IMR-90 (cell line): ENCODE results near the gene TIGD3. TPM values are rescaled to one million over a fixed set of nuclear protein-coding genes. Genes with fewer than 3 reads are reported as not detected.

Source experiments
- ATAC-seq: fragments of 200-7000 bp; cut with Tn5 transposase; 2 replicates; pipeline ENCODE4 v1.9.1; 2020; ENCODE audit warnings: low read depth, mild to moderate bottlenecking, moderate library complexity
- BruUV-seq: library from RNA; stranded (reverse); fragments of 400-500 nt; replicated peaks from 2 replicates; lab custom pipeline; 2021; lab: Mats Ljungman, UMichigan
- CTCF ChIA-PET: fragments of 300-600 bp; formaldehyde crosslinking; extraction: SDS; loops from one replicate; lab custom pipeline; 2021; ENCODE audit warnings: antibody characterized with exemption; lab: Yijun Ruan, JAX
- POLR2A ChIA-PET: fragments of 300-600 bp; sonication (Branson Sonifier 250); formaldehyde crosslinking; loops from one replicate; lab custom pipeline; 2022; ENCODE audit warnings: antibody characterized with exemption; ENCODE audit not compliant: unreplicated experiment; lab: Charles Lee
- DNase-seq: peaks from one replicate; pipeline ENCODE4 v3.0.0; 2013
- H2AFZ ChIP-seq: replicated peaks from 2 replicates; pipeline ENCODE3; 2013; ENCODE audit warnings: low read length, mild to moderate bottlenecking; ENCODE audit not compliant: poor library complexity
- H2AK5ac ChIP-seq: 2 replicates; pipeline ENCODE4 v1.6.1; 2013; ENCODE audit warnings: low read depth, low read length, inconsistent platforms
- H2AK9ac ChIP-seq: replicated peaks from 2 replicates; pipeline ENCODE3; 2013; ENCODE audit warnings: mild to moderate bottlenecking, low read depth, low read length, moderate library complexity; ENCODE audit not compliant: poor library complexity
- H2BK120ac ChIP-seq: 2 replicates; pipeline ENCODE4 v1.6.1; 2013; ENCODE audit warnings: low read depth, low read length, inconsistent platforms
- H2BK15ac ChIP-seq: 3 replicates; pipeline ENCODE4 v1.6.1; 2013; ENCODE audit warnings: low read depth, low read length, inconsistent platforms
- H2BK20ac ChIP-seq: 2 replicates; pipeline ENCODE4 v1.6.1; 2013; ENCODE audit warnings: low read depth, mild to moderate bottlenecking, inconsistent platforms, low read length, moderate library complexity
- H2BK5ac ChIP-seq: 2 replicates; pipeline ENCODE4 v1.6.1; 2013; ENCODE audit warnings: mild to moderate bottlenecking, low read depth, low read length, inconsistent platforms; ENCODE audit not compliant: poor library complexity, severe bottlenecking
- H3K14ac ChIP-seq: replicated peaks from 2 replicates; pipeline ENCODE4 v1.6.1; 2013; ENCODE audit warnings: low read depth, low read length, inconsistent platforms
- H3K18ac ChIP-seq: 2 replicates; pipeline ENCODE4 v1.6.1; 2013; ENCODE audit warnings: low read depth, low read length, control low read depth
- H3K23ac ChIP-seq: 2 replicates; pipeline ENCODE4 v1.6.1; 2013; ENCODE audit warnings: low read depth, low read length, inconsistent platforms
- H3K27ac ChIP-seq: 2 replicates; pipeline ENCODE4 v1.5.1; 2013; ENCODE audit warnings: mild to moderate bottlenecking, control low read depth, low read length; ENCODE audit not compliant: insufficient read depth
- H3K27me3 ChIP-seq: 2 replicates; pipeline ENCODE4 v1.6.1; 2013; ENCODE audit warnings: low read length; ENCODE audit not compliant: control insufficient read depth, insufficient read depth
- H3K36me3 ChIP-seq: 2 replicates; pipeline ENCODE4 v1.6.1; 2013; ENCODE audit warnings: low read length, mixed read lengths; ENCODE audit not compliant: control insufficient read depth, insufficient read depth
- H3K4ac ChIP-seq: 2 replicates; pipeline ENCODE4 v1.6.1; 2013; ENCODE audit warnings: low read depth, low read length, inconsistent platforms
- H3K4me1 ChIP-seq: 2 replicates; pipeline ENCODE4 v1.6.1; 2013; ENCODE audit warnings: low read length, mixed read lengths; ENCODE audit not compliant: control insufficient read depth, insufficient read depth
- H3K4me2 ChIP-seq: 2 replicates; pipeline ENCODE4 v1.6.1; 2013; ENCODE audit warnings: low read depth, mild to moderate bottlenecking, control low read depth, low read length, moderate library complexity
- H3K4me3 ChIP-seq: 2 replicates; pipeline ENCODE4 v1.5.1; 2013; ENCODE audit warnings: low read depth, mild to moderate bottlenecking, control low read depth, low read length, moderate library complexity; ENCODE audit not compliant: insufficient read depth
- H3K56ac ChIP-seq: 2 replicates; pipeline ENCODE4 v1.6.1; 2013; ENCODE audit warnings: low read length, inconsistent platforms; ENCODE audit not compliant: insufficient read depth; ENCODE audit errors: extremely low read depth
- H3K79me1 ChIP-seq, 2 experiments: 2 replicates each; pipeline ENCODE4 v1.6.1; 2013; ENCODE audit warnings: low read length in 2 of 2, inconsistent platforms in 1 of 2, low read depth in 1 of 2
- H3K9ac ChIP-seq: 2 replicates; pipeline ENCODE4 v1.6.1; 2013; ENCODE audit warnings: low read depth, low read length, control low read depth
- H3K9me1 ChIP-seq: 2 replicates; pipeline ENCODE4 v1.6.1; 2013; ENCODE audit warnings: low read length, inconsistent platforms; ENCODE audit not compliant: insufficient read depth
- H3K9me3 ChIP-seq: 2 replicates; pipeline ENCODE4 v1.6.1; 2013; ENCODE audit warnings: low read length; ENCODE audit not compliant: control insufficient read depth, insufficient read depth
- H4K20me1 ChIP-seq: 2 replicates; pipeline ENCODE4 v1.6.1; 2013; ENCODE audit warnings: low read length, inconsistent platforms; ENCODE audit not compliant: insufficient read depth
- H4K5ac ChIP-seq: 2 replicates; pipeline ENCODE4 v1.6.1; 2013; ENCODE audit warnings: mild to moderate bottlenecking, low read depth, low read length, control low read depth
- H4K8ac ChIP-seq, 2 experiments: 2 replicates each; pipeline ENCODE4 v1.6.1; 2013; ENCODE audit warnings: low read depth in 2 of 2, low read length in 2 of 2, control low read depth in 1 of 2, inconsistent platforms in 1 of 2
- H4K91ac ChIP-seq: 2 replicates; pipeline ENCODE4 v1.6.1; 2013; ENCODE audit warnings: low read depth, low read length, inconsistent platforms; ENCODE audit not compliant: insufficient read depth
- BHLHE40 ChIP-seq: fragments of 150-350 bp; IDR thresholded peaks from 2 replicates; pipeline ENCODE4 v1.6.1; 2016; ENCODE audit warnings: mild to moderate bottlenecking, low read depth, low read length
- CEBPB ChIP-seq: IDR thresholded peaks from 2 replicates; pipeline ENCODE4 v1.6.1; 2012; ENCODE audit warnings: low read depth, low read length, improper control_type of control experiment
- CHD1 ChIP-seq: IDR thresholded peaks from 2 replicates; pipeline ENCODE4 v1.6.1; 2012; ENCODE audit warnings: low read depth, low read length, improper control_type of control experiment
- FOS ChIP-seq: fragments of 150-350 bp; IDR thresholded peaks from 2 replicates; pipeline ENCODE4 v1.6.1; 2016; ENCODE audit warnings: low read depth, low read length
- MAFK ChIP-seq: IDR thresholded peaks from 2 replicates; pipeline ENCODE4 v1.6.1; 2012; ENCODE audit warnings: low read depth, low read length, improper control_type of control experiment
- MAZ ChIP-seq: IDR thresholded peaks from 2 replicates; pipeline ENCODE4 v1.6.1; 2012; ENCODE audit warnings: low read depth, mild to moderate bottlenecking, low read length, improper control_type of control experiment, moderate library complexity, borderline replicate concordance
- MXI1 ChIP-seq: IDR thresholded peaks from 2 replicates; pipeline ENCODE4 v1.6.1; 2012; ENCODE audit warnings: low read depth, mild to moderate bottlenecking, low read length, moderate library complexity, borderline replicate concordance
- NFE2L2 ChIP-seq: fragments of 150-350 bp; IDR thresholded peaks from 2 replicates; pipeline ENCODE4 v1.6.1; 2016; ENCODE audit warnings: low read depth, mild to moderate bottlenecking, low read length
- POLR2A ChIP-seq: IDR thresholded peaks from 2 replicates; pipeline ENCODE4 v1.6.1; 2012; ENCODE audit warnings: mild to moderate bottlenecking, low read depth, low read length
- RAD21 ChIP-seq: IDR thresholded peaks from 2 replicates; pipeline ENCODE4 v1.6.1; 2012; ENCODE audit warnings: low read length, improper control_type of control experiment
- RCOR1 ChIP-seq: IDR thresholded peaks from 2 replicates; pipeline ENCODE4 v1.6.1; 2012; ENCODE audit warnings: mild to moderate bottlenecking, low read length, improper control_type of control experiment; ENCODE audit not compliant: insufficient replicate concordance
- RFX5 ChIP-seq: IDR thresholded peaks from 2 replicates; pipeline ENCODE4 v1.8.0; 2012; ENCODE audit warnings: low read depth, mild to moderate bottlenecking, low read length, moderate library complexity
- SMC3 ChIP-seq: fragments of 150-350 bp; IDR thresholded peaks from 2 replicates; pipeline ENCODE4 v1.6.1; 2016; ENCODE audit warnings: low read depth, mild to moderate bottlenecking, antibody characterized with exemption, low read length, moderate library complexity
- WGBS, 2 experiments: methylation state at CpG; one replicate each; pipeline versions ENCODE4 v1.1.5 to v1.1.7; 2013; ENCODE audit warnings: missing lambda C conversion rate in 2 of 2; ENCODE audit not compliant: insufficient read length in 1 of 2; ENCODE audit errors: extremely low coverage in 2 of 2; 5-methylcytosine and 5-hydroxymethylcytosine counted together
- dilution Hi-C: fragments of 300-500 bp; cut with HindIII; formaldehyde crosslinking; loops from one replicate; pipeline ENCODE4 v1.14.3; 2018; ENCODE audit warnings: low sequenced_read_pairs; ENCODE audit not compliant: unreplicated experiment
- in situ Hi-C: fragments of 300-500 bp; cut with MboI; formaldehyde crosslinking; loops from 3 replicates; pipeline ENCODE4 v1.14.3; 2019; ENCODE audit warnings: low sequenced_read_pairs, inconsistent platforms, mixed read lengths
- intact Hi-C: fragments of 100-400 bp; cut with micrococcal nuclease; formaldehyde crosslinking; loops from 2 replicates; pipeline ENCODE4 v1.10.0; 2022
- polyA plus RNA-seq, 3 experiments: library from polyadenylated mRNA; depleted of rRNA; stranded (reverse); fragments of >200 nt; gene quantifications; 2 replicates each; pipeline ENCODE4 v1.2.3, GENCODE V29; 2012; ENCODE audit warnings: low replicate concordance in 1 of 3
- total RNA-seq: library from RNA; depleted of rRNA; stranded (reverse); fragments of >200 nt; gene quantifications from 2 replicates; pipeline ENCODE4 v1.2.3, GENCODE V29; 2012
- TF ChIP-seq, protein P1 (sequence below): fragments of 150-350 bp; IDR thresholded peaks from 2 replicates; pipeline ENCODE4 v1.6.1; 2016; ENCODE audit warnings: low read depth, mild to moderate bottlenecking, low read length, moderate library complexity, borderline replicate concordance
- TF ChIP-seq, protein P2 (sequence below): fragments of 150-350 bp; IDR thresholded peaks from 2 replicates; pipeline ENCODE4 v1.6.1; 2017; ENCODE audit warnings: mild to moderate bottlenecking, antibody characterized with exemption, low read length, low read depth
- TF ChIP-seq, protein P3 (sequence below): conservative IDR thresholded peaks from 2 replicates; pipeline ENCODE4 v1.5.1; 2012; ENCODE audit warnings: mild to moderate bottlenecking, low read depth, low read length, improper control_type of control experiment

TIGD3 gene
- total and polyA plus RNA-seq, 2 of the 4 experiments (the other 2 are of a cell fraction), result 0.12 TPM; not detected in 1

DNA sequence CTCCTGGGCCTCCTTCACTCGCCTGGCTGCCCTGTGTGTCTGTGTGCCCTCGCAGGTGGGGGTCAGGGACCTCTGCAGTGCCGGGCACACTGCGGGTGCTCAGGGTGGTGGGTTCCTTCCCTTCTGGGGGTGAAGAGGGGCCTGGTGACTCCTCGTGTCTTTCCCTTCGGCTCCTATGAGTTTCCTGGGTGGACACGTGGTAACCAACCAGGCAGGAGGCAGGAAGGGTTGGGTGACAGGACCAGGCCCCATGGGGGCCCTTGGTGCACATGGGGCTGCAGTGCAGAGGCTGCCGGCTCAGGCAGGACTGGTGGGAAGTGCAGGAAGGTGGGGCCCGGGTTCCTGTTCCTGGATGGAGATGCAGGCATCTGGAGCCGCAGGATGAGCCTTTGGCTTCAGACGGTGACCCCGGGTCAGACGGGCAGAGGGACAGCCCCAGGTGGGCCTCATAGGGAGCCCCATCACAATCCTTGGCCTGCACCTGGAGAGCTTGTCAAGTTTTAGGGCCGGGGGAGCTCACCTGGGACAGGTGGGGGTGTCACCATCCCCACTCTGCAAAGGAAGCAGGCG lies 41.5 kb downstream of the TIGD3 start:
- intact Hi-C loops (no loop called here), dilution Hi-C loops (no loop called here), in situ Hi-C loops (no loop called here)
- no peak for TF ChIP-seq CEBPB
- TF ChIP-seq MAZ, result no peak
- no peak for TF ChIP-seq SMC3
- TF ChIP-seq RAD21, result no peak
- TF ChIP-seq CHD1, result no peak
- TF ChIP-seq, protein P1, sequence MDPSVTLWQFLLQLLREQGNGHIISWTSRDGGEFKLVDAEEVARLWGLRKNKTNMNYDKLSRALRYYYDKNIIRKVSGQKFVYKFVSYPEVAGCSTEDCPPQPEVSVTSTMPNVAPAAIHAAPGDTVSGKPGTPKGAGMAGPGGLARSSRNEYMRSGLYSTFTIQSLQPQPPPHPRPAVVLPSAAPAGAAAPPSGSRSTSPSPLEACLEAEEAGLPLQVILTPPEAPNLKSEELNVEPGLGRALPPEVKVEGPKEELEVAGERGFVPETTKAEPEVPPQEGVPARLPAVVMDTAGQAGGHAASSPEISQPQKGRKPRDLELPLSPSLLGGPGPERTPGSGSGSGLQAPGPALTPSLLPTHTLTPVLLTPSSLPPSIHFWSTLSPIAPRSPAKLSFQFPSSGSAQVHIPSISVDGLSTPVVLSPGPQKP, result no peak
- TF ChIP-seq FOS, result no peak
- no peak for TF ChIP-seq NFE2L2
- TF ChIP-seq MAFK, result no peak
- no peak for TF ChIP-seq BHLHE40
- no peak for TF ChIP-seq MXI1
- TF ChIP-seq POLR2A, result no peak; the same call in 1 of the 2 replicates
- no peak for TF ChIP-seq RCOR1
- TF ChIP-seq RFX5, result no peak
- TF ChIP-seq, protein P2, sequence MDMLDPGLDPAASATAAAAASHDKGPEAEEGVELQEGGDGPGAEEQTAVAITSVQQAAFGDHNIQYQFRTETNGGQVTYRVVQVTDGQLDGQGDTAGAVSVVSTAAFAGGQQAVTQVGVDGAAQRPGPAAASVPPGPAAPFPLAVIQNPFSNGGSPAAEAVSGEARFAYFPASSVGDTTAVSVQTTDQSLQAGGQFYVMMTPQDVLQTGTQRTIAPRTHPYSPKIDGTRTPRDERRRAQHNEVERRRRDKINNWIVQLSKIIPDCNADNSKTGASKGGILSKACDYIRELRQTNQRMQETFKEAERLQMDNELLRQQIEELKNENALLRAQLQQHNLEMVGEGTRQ, result no peak
- TF ChIP-seq, protein P3, sequence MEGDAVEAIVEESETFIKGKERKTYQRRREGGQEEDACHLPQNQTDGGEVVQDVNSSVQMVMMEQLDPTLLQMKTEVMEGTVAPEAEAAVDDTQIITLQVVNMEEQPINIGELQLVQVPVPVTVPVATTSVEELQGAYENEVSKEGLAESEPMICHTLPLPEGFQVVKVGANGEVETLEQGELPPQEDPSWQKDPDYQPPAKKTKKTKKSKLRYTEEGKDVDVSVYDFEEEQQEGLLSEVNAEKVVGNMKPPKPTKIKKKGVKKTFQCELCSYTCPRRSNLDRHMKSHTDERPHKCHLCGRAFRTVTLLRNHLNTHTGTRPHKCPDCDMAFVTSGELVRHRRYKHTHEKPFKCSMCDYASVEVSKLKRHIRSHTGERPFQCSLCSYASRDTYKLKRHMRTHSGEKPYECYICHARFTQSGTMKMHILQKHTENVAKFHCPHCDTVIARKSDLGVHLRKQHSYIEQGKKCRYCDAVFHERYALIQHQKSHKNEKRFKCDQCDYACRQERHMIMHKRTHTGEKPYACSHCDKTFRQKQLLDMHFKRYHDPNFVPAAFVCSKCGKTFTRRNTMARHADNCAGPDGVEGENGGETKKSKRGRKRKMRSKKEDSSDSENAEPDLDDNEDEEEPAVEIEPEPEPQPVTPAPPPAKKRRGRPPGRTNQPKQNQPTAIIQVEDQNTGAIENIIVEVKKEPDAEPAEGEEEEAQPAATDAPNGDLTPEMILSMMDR, result no peak
- no peak overlapping the region for H2BK15ac ChIP-seq
- no peak overlapping the region for H3K14ac ChIP-seq
- H2AK9ac ChIP-seq, result no peak overlapping the region
- H3K27ac ChIP-seq, result no peak overlapping the region
- ATAC-seq, result no peak
- H3K4me1 ChIP-seq, result peaks cover 2% of the 10 kb centered on the region
- BruUV-seq, result no TSS peak
- no peak overlapping the region for H3K23ac ChIP-seq
- H3K4me2 ChIP-seq, result no peak overlapping the region
- POLR2A ChIA-PET, result no interaction called here
- H3K56ac ChIP-seq, result no peak overlapping the region
- H3K18ac ChIP-seq, result no peak overlapping the region
- no peaks in the 10 kb centered on the region for H3K9me3 ChIP-seq
- H3K4me3 ChIP-seq, result no peak overlapping the region
- no peak overlapping the region for H2BK5ac ChIP-seq
- H3K36me3 ChIP-seq, result peaks cover 66% of the 10 kb centered on the region
- no peak overlapping the region for H3K9ac ChIP-seq
- no peak overlapping the region for H4K8ac ChIP-seq
- peaks cover 6% of the 10 kb centered on the region for H4K20me1 ChIP-seq
- no peak overlapping the region for H4K5ac ChIP-seq
- CTCF ChIA-PET, result no interaction called here
- no peak overlapping the region for H4K91ac ChIP-seq
- no peak overlapping the region for H2AFZ ChIP-seq
- no peak overlapping the region for H2BK120ac ChIP-seq
- H3K79me1 ChIP-seq, result peaks cover 6 to 61% of the 10 kb centered on the region in 2 experiments; a peak in 3 of 4 replicates
- WGBS, 2 experiments, result 100% methylated on average over 5 of the region's 15 CpGs; no CpG with 5 or more reads in 1 of the 2 experiments
- DNase-seq, result no peak
- H3K9me1 ChIP-seq, result peaks cover 2% of the 10 kb centered on the region
- H3K4ac ChIP-seq, result no peak overlapping the region
- no peak overlapping the region for H2AK5ac ChIP-seq
- H3K27me3 ChIP-seq, result no peaks in the 10 kb centered on the region
- H2BK20ac ChIP-seq, result no peak overlapping the region
